IMR-90 (cell line): Measurements from ENCODE around the gene TCF7.

Experiments
- BHLHE40 ChIP-seq: fragments of 150-350 bp; IDR thresholded peaks from 2 replicates; pipeline ENCODE4 v1.6.1; 2016; ENCODE audit warnings: mild to moderate bottlenecking, low read depth, low read length
- CEBPB ChIP-seq: IDR thresholded peaks from 2 replicates; pipeline ENCODE4 v1.6.1; 2012; ENCODE audit warnings: low read depth, low read length, improper control_type of control experiment
- CTCF ChIP-seq: conservative IDR thresholded peaks from 2 replicates; pipeline ENCODE4 v1.5.1; 2012; ENCODE audit warnings: mild to moderate bottlenecking, low read depth, low read length, improper control_type of control experiment
- POLR2A ChIP-seq: IDR thresholded peaks from 2 replicates; pipeline ENCODE4 v1.6.1; 2012; ENCODE audit warnings: mild to moderate bottlenecking, low read depth, low read length
- USF2 ChIP-seq: fragments of 150-350 bp; IDR thresholded peaks from 2 replicates; pipeline ENCODE4 v1.6.1; 2017; ENCODE audit warnings: mild to moderate bottlenecking, antibody characterized with exemption, low read length, low read depth

- no peak for TF ChIP-seq CTCF
- no peak for TF ChIP-seq CEBPB
- no peak for TF ChIP-seq BHLHE40
- no peak for TF ChIP-seq POLR2A
- TF ChIP-seq USF2: no peak
Measured at GRCh38 chr5:134174841-134175839, 60.7 kb downstream of the TCF7 start.
